T-cell (primary cell): Measurements from ENCODE around the gene CHML. TPM values are rescaled to one million over a fixed set of nuclear protein-coding genes. Genes with fewer than 3 reads are reported as not detected.

Experiments
- ATAC-seq, 4 experiments: fragments of 200-7000 bp in 3 of 4; fragments of 150-1000 bp in 1 of 4; cut with Tn5 transposase; replicated peaks in 1 of 4; 1 replicate in 3 of 4; 2 replicates in 1 of 4; pipeline ENCODE4 v1.10.0; 2021; ENCODE audit warnings: moderate library complexity in 3 of 4, mild to moderate bottlenecking in 2 of 4, moderate number of reproducible peaks in 1 of 4
- CTCF ChIA-PET, 2 donors: fragments of 300-600 bp; sonication (Branson Sonifier 250); formaldehyde crosslinking; loops; one replicate each; lab custom pipeline; 2022; ENCODE audit warnings: antibody characterized with exemption in 2 of 2; lab: Charles Lee
- POLR2A ChIA-PET, 2 donors: fragments of 300-600 bp; sonication (Branson Sonifier 250); formaldehyde crosslinking; loops; one replicate each; lab custom pipeline; 2022; ENCODE audit warnings: antibody characterized with exemption in 2 of 2; lab: Charles Lee
- DNase-seq, 35 experiments: peaks; one replicate each; pipeline versions ENCODE4 v3.0.0 to v3.0.0-alpha.2; 2013 to 2023
- H3K27ac ChIP-seq: one replicate; pipeline ENCODE4 v1.5.1; 2013; ENCODE audit warnings: low read length
- H3K27me3 ChIP-seq, 2 experiments: replicated peaks in 1 of 2; 1 replicate in 1 of 2; 2 replicates in 1 of 2; pipeline versions ENCODE4 v1.6.1 to v1.7.0; 2013; ENCODE audit warnings: low read length in 1 of 2, mixed read lengths in 1 of 2; ENCODE audit not compliant: control insufficient read depth in 2 of 2, insufficient read depth in 2 of 2; ENCODE audit errors: extremely low read depth in 1 of 2
- H3K36me3 ChIP-seq, 2 donors: 1 replicate in 1 of 2; 2 replicates in 1 of 2; pipeline versions ENCODE4 v1.6.1 to v1.7.0; 2013; ENCODE audit warnings: low read length in 1 of 2; ENCODE audit not compliant: control insufficient read depth in 2 of 2, insufficient read depth in 1 of 2; ENCODE audit errors: extremely low read depth in 1 of 2
- H3K4me1 ChIP-seq, 2 experiments: 1 replicate in 1 of 2; 2 replicates in 1 of 2; pipeline versions ENCODE4 v1.6.1 to v1.7.0; 2013; ENCODE audit warnings: low read length in 2 of 2, mixed read lengths in 1 of 2; ENCODE audit not compliant: insufficient read depth in 2 of 2, control insufficient read depth in 1 of 2; ENCODE audit errors: extremely low read depth in 1 of 2
- H3K4me3 ChIP-seq, 2 donors: 1 replicate in 1 of 2; 2 replicates in 1 of 2; pipeline versions ENCODE4 v1.5.1 to v1.7.0; 2013; ENCODE audit warnings: mild to moderate bottlenecking in 2 of 2, low read length in 1 of 2, moderate library complexity in 1 of 2; ENCODE audit not compliant: control insufficient read depth in 1 of 2; ENCODE audit errors: extremely low read depth in 1 of 2
- H3K9me3 ChIP-seq: 2 replicates; pipeline ENCODE4 v1.7.0; 2013
- H3K27ac Mint-ChIP-seq, 2 donors: one replicate each; pipeline ENCODE4 v1.8.0; 2020 to 2021; ENCODE audit warnings: mild to moderate bottlenecking in 2 of 2, mixed read lengths in 2 of 2
- H3K27me3 Mint-ChIP-seq, 2 donors: one replicate each; pipeline ENCODE4 v1.8.0; 2021 to 2022; ENCODE audit warnings: mixed read lengths in 2 of 2
- H3K36me3 Mint-ChIP-seq: one replicate; pipeline ENCODE4 v1.8.0; 2021; ENCODE audit warnings: mixed read lengths
- H3K4me1 Mint-ChIP-seq, 3 donors: one replicate each; pipeline ENCODE4 v1.8.0; 2020 to 2022; ENCODE audit warnings: mixed read lengths in 3 of 3, mild to moderate bottlenecking in 1 of 3
- H3K4me3 Mint-ChIP-seq, 3 donors: one replicate each; pipeline ENCODE4 v1.8.0; 2020 to 2022; ENCODE audit warnings: mild to moderate bottlenecking in 3 of 3, mixed read lengths in 3 of 3, moderate library complexity in 3 of 3
- H3K9me3 Mint-ChIP-seq, 3 donors: one replicate each; pipeline ENCODE4 v1.8.0; 2020 to 2022; ENCODE audit warnings: mixed read lengths in 3 of 3
- WGBS: methylation state at CpG from one replicate; pipeline ENCODE4 v1.1.5; 2013; ENCODE audit warnings: missing lambda C conversion rate; ENCODE audit not compliant: insufficient coverage; 5-methylcytosine and 5-hydroxymethylcytosine counted together
- total RNA-seq, 35 experiments: library from RNA in 6 of 35; stranded (reverse) in 6 of 35; fragments of 120-200 nt in 1 of 35; gene quantifications; one replicate each; pipeline versions ENCODE4 v1.2.1 to v1.2.4 and lab custom pipeline; 2013 to 2026

Gene CHML
- total RNA-seq, 5 donors from 2014 or later (not counting 1 experiment from before 2014, with no cell fraction given): 6.5 to 15.8 (median 12.4) TPM

- Mint-ChIP-seq H3K4me1 (peaks cover 14 to 16% (median 14%) of the 10 kb centered on the region in 3 donors), H3K27ac (no peak overlapping the region), H3K9me3 (no peaks in the 10 kb centered on the region), H3K4me3 (no peak overlapping the region), H3K36me3 (peaks cover 8% of the 10 kb centered on the region), H3K27me3 (no peaks in the 10 kb centered on the region)
- no peaks in the 10 kb centered on the region for H3K27me3 ChIP-seq
- ATAC-seq: no peak
- POLR2A ChIA-PET: no interaction called here
- H3K9me3 ChIP-seq: no peaks in the 10 kb centered on the region
- H3K4me3 ChIP-seq: no peak overlapping the region
- H3K36me3 ChIP-seq: no peaks in the 10 kb centered on the region
- WGBS: no CpG with 5 or more reads among the region's 2 CpGs
- CTCF ChIA-PET: interaction anchor here in 1 of 2 donors (0.6 kb wide), 1 partner anchor 13 kb away, joined by 8 read pairs; no protein-coding TSS in a partner anchor
- no peak for DNase-seq
- H3K27ac ChIP-seq: no peak overlapping the region
- H3K4me1 ChIP-seq: peaks cover 7 to 10% of the 10 kb centered on the region in 2 experiments
Measured at GRCh38 chr1:241624935-241625334, 15.2 kb downstream of the CHML start.

DNA sequence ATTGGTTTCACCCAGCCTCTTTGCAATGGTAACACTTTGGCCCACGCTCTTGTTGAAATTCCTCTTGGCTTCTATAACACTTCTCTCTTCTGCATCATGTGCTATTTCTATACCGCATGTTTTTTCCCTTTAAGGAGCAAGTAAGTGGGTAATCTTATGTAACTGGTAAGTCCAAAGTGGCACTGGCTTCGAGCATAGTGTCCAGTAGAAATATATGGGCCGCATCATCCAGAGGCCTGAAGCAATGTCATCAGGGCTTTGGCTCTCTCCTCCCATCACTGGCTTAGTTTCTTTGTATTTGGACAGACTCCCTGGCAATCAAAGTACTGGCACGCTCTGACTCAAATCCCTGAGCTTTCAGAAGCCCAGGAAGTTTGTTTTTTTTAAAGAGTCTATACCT is 17.5 kb downstream of the CHML start:
- no peak overlapping the region for H3K4me3 ChIP-seq
- CTCF ChIA-PET: interaction anchor here (0.6 to 3.6 kb wide), 4 partner anchors 11 to 202 kb away, joined by 3 to 18 read pairs (median 4); no protein-coding TSS in a partner anchor
- POLR2A ChIA-PET: no interaction called here

DNA sequence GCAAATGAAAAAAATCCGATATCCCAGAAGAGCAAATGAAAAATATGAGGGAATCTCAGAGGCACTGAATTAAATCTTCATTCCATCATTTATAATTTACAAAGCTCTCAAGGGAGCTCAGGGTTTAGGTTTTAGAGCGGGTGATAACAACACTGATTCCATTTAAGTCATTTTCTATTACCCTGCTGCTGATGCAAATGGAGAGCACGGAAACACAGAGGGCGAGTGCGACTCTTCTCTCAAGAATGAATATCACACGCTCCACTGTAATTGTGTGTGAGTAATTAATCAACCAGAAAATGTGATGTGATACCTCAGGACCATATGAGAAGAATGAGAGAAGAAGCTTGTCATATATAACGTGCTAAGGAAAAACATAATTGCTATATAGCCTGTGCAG is 22.7 kb downstream of the CHML start:
- Mint-ChIP-seq H3K9me3 (no peaks in the 10 kb centered on the region), H3K4me3 (no peak overlapping the region), H3K27ac (no peak overlapping the region), H3K36me3 (peaks cover 8% of the 10 kb centered on the region), H3K27me3 (no peaks in the 10 kb centered on the region), H3K4me1 (no peaks in the 10 kb centered on the region)
- CTCF ChIA-PET: interaction anchor here (0.6 to 0.9 kb wide), 2 partner anchors 20 to 61 kb away, joined by 3 to 5 read pairs; no protein-coding TSS in a partner anchor
- no peaks in the 10 kb centered on the region for H3K9me3 ChIP-seq
- H3K27me3 ChIP-seq: no peaks in the 10 kb centered on the region
- H3K4me3 ChIP-seq: no peak overlapping the region
- H3K4me1 ChIP-seq: no peaks in the 10 kb centered on the region
- WGBS: 100% methylated on average over 3 of the region's 7 CpGs
- H3K27ac ChIP-seq: no peak overlapping the region
- no peak for DNase-seq
- no peak for ATAC-seq
- no peaks in the 10 kb centered on the region for H3K36me3 ChIP-seq
- POLR2A ChIA-PET: interaction anchor here in 1 of 2 donors (0.6 kb wide), 1 partner anchor 36 kb away, joined by 4 read pairs; no protein-coding TSS in a partner anchor

More for the DNA sequence above, 17.5 kb downstream of the CHML start:
- Histone ChIP-seq H3K27me3 (no peaks in the 10 kb centered on the region), H3K36me3 (no peaks in the 10 kb centered on the region), H3K4me1 (peaks cover under 1 to 5% of the 10 kb centered on the region in 2 experiments), H3K27ac (no peak overlapping the region), H3K9me3 (no peaks in the 10 kb centered on the region)
- WGBS: 100% methylated on average over 1 of the region's 5 CpGs
- no peak overlapping the region for H3K4me3 Mint-ChIP-seq
- H3K9me3 Mint-ChIP-seq: no peaks in the 10 kb centered on the region
- H3K27me3 Mint-ChIP-seq: no peaks in the 10 kb centered on the region
- peaks cover 8% of the 10 kb centered on the region for H3K36me3 Mint-ChIP-seq
- H3K27ac Mint-ChIP-seq: no peak overlapping the region
- H3K4me1 Mint-ChIP-seq: peaks cover 4 to 5% (median 5%) of the 10 kb centered on the region in 3 donors
- DNase-seq (no peak), ATAC-seq (no peak)

DNA sequence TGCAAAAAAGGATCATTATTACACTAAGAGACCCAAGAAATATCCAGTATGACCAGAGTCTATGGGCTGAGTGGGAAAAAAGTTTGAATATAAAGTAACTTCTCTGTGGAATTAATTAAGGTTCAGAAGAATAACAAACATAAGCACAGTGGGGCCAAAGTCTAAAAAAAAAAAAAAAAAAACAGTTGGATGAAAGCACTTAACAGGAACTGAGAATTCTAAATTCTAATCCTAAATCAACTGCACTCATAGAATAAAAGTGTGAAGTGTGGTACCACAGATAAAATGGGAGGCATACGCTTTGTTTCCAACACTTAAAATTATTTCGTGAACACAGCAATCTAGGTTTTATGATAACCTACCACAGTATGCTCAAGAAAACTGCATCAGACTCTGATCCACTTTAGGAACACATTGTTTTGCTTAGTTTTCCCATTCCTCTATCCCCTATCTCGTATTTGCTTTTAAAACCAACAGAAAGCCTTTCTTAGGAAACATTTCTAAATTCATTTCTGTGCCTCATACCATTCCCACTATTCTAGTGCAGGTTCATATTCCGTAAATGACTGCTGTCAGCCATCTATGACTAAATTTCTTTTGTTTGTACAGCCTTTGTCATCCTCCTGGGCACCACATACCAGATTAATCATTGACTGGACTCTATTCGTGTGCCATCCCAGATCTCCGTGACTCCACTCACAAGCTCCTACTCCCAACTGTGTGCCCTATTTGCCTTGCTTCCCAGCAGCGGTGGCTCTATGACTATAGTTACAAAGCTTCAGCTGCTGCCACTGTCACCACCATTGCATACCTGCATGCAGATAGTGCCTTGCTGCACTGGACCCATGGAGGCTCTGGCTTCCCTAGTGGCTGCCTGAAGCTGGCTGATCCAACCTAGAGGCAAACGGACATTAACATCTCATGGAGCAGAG is 24.9 kb downstream of the CHML start:
- WGBS: 87% methylated on average over 8 of the region's 8 CpGs
- H3K4me3 Mint-ChIP-seq: no peak overlapping the region

DNA sequence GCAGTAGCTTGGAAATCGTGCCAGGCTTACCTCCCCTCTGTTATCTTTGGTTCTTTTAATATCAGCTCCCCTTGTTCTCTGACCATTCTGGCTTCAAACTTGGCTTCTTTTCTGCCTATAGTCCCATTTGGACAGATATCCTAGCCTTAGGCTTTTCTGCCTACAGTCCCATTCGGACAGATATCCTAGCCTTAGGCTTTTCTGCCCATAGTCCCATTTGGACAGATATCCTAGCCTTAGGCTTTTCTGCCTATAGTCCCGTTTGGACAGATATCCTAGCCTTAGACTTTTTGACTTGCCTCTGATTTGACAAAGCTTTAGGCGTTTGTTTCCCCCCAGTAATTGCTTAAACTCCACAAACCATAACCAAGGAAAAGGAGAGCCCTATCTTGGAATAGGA is 25.6 kb downstream of the CHML start:
- H3K27ac Mint-ChIP-seq: no peak overlapping the region
- no peaks in the 10 kb centered on the region for H3K9me3 Mint-ChIP-seq
- ChIA-PET CTCF (interaction anchor here in 1 of 2 donors (0.7 kb wide), 2 partner anchors 84 to 393 kb away, joined by 3 read pairs; no protein-coding TSS in a partner anchor), POLR2A (no interaction called here)
- no peaks in the 10 kb centered on the region for H3K4me1 Mint-ChIP-seq
- H3K36me3 Mint-ChIP-seq: no peaks in the 10 kb centered on the region
- H3K27ac ChIP-seq: no peak overlapping the region
- no peaks in the 10 kb centered on the region for H3K36me3 ChIP-seq
- H3K27me3 ChIP-seq: no peaks in the 10 kb centered on the region
- H3K27me3 Mint-ChIP-seq: no peaks in the 10 kb centered on the region
- DNase-seq (no peak), ATAC-seq (no peak)
- no peak overlapping the region for H3K4me3 Mint-ChIP-seq
- H3K4me3 ChIP-seq: no peak overlapping the region
- no peaks in the 10 kb centered on the region for H3K9me3 ChIP-seq
- 61% methylated on average over 3 of the region's 4 CpGs for WGBS
- peaks cover 0 to 2% of the 10 kb centered on the region in 2 experiments for H3K4me1 ChIP-seq

More for the DNA sequence above, 24.9 kb downstream of the CHML start:
- Mint-ChIP-seq H3K9me3 (no peaks in the 10 kb centered on the region), H3K27me3 (no peaks in the 10 kb centered on the region), H3K27ac (no peak overlapping the region), H3K36me3 (no peaks in the 10 kb centered on the region), H3K4me1 (no peaks in the 10 kb centered on the region)
- H3K9me3 ChIP-seq: no peaks in the 10 kb centered on the region
- no peak overlapping the region for H3K27ac ChIP-seq
- ChIA-PET POLR2A (no interaction called here), CTCF (no interaction called here)
- DNase-seq (no peak), ATAC-seq (no peak)
- peaks cover 0 to 2% of the 10 kb centered on the region in 2 experiments for H3K4me1 ChIP-seq
- H3K27me3 ChIP-seq: no peaks in the 10 kb centered on the region
- H3K36me3 ChIP-seq: no peaks in the 10 kb centered on the region
- H3K4me3 ChIP-seq: no peak overlapping the region

DNA sequence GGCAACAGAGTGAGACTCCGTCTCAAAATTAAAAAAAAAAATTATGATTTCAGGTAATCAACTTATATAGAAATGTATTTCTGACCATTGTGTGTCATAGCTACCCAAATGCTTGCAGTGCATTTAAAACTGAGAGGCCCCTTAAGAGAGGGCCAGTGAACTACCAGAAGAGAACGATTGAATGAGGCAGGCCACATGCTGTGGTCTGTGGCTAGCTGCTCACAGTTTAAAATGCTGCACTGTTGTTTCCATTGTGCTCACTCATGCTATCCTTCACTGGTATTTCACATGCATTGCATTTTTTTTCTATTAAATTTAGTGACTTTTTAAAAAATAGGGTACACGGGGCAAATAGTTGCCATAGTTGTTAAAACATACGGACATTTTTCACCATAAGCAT is 26.0 kb downstream of the CHML start:
- 75% methylated on average over 1 of the region's 4 CpGs for WGBS
- no peaks in the 10 kb centered on the region for H3K4me1 Mint-ChIP-seq
- H3K9me3 ChIP-seq: no peaks in the 10 kb centered on the region
- ChIA-PET CTCF (interaction anchor here (0.5 to 0.7 kb wide), 4 partner anchors 83 to 394 kb away, joined by 3 read pairs; no protein-coding TSS in a partner anchor), POLR2A (interaction anchor here in 1 of 2 donors (0.5 kb wide), 1 partner anchor 1653 kb away, joined by 5 read pairs; no protein-coding TSS in a partner anchor)
- no peaks in the 10 kb centered on the region for H3K27me3 Mint-ChIP-seq
- H3K36me3 Mint-ChIP-seq: no peaks in the 10 kb centered on the region
- H3K27ac ChIP-seq: no peak overlapping the region
- no peaks in the 10 kb centered on the region for H3K27me3 ChIP-seq
- H3K4me3 ChIP-seq: no peak overlapping the region
- H3K27ac Mint-ChIP-seq: no peak overlapping the region
- no peaks in the 10 kb centered on the region for H3K36me3 ChIP-seq
- no peak for ATAC-seq
- H3K9me3 Mint-ChIP-seq: no peaks in the 10 kb centered on the region
- no peak overlapping the region for H3K4me3 Mint-ChIP-seq
- no peak for DNase-seq
- H3K4me1 ChIP-seq: peaks cover 0 to 2% of the 10 kb centered on the region in 2 experiments
